GM23338 (cell line): ENCODE measurements around the gene YTHDC2. TPM values are rescaled to one million over a fixed set of nuclear protein-coding genes. Genes with fewer than 3 reads are reported as not detected.

ENCODE experiments used
- ATAC-seq: fragments of 200-7000 bp; cut with Tn5 transposase; 3 replicates; pipeline ENCODE4 v1.9.1; 2020
- DNase-seq: peaks from one replicate; pipeline ENCODE4 v3.0.0-alpha.2; 2015; ENCODE audit warnings: low spot score
- H2AFZ ChIP-seq: fragments of 200-600 bp; sonication (generic); 2 replicates; pipeline ENCODE4 v1.8.0; 2016; ENCODE audit warnings: antibody characterized with exemption, mild to moderate bottlenecking, moderate library complexity
- H3F3A ChIP-seq: fragments of 200-600 bp; sonication (generic); replicated peaks from 2 replicates; pipeline ENCODE4 v1.8.0; 2017; ENCODE audit warnings: antibody characterized with exemption, mixed run types, low read depth
- H3K27ac ChIP-seq: fragments of 200-600 bp; sonication (generic); 2 replicates; pipeline ENCODE4 v1.6.1; 2016; ENCODE audit warnings: low read depth
- H3K27me3 ChIP-seq: fragments of 200-600 bp; sonication (generic); 2 replicates; pipeline ENCODE4 v1.8.0; 2016; ENCODE audit warnings: mild to moderate bottlenecking, mixed run types, moderate library complexity; ENCODE audit not compliant: insufficient read depth
- H3K36me3 ChIP-seq: fragments of 200-600 bp; sonication (generic); 2 replicates; pipeline ENCODE4 v1.8.0; 2016; ENCODE audit warnings: mild to moderate bottlenecking; ENCODE audit not compliant: insufficient read depth
- H3K4me1 ChIP-seq: fragments of 200-600 bp; sonication (generic); 2 replicates; pipeline ENCODE4 v1.8.0; 2016; ENCODE audit warnings: mild to moderate bottlenecking, moderate library complexity; ENCODE audit not compliant: insufficient read depth
- H3K4me2 ChIP-seq: fragments of 200-600 bp; sonication (generic); 2 replicates; pipeline ENCODE4 v1.7.1; 2017; ENCODE audit warnings: mixed run types
- H3K4me3 ChIP-seq: fragments of 200-600 bp; sonication (generic); 2 replicates; pipeline ENCODE4 v1.6.1; 2016; ENCODE audit warnings: mixed run types
- H3K79me2 ChIP-seq: fragments of 200-600 bp; sonication (generic); replicated peaks from 2 replicates; pipeline ENCODE4 v1.8.0; 2017; ENCODE audit warnings: mild to moderate bottlenecking; ENCODE audit not compliant: insufficient read depth
- H3K9me2 ChIP-seq: fragments of 200-600 bp; sonication (generic); 2 replicates; pipeline ENCODE4 v1.8.0; 2017; ENCODE audit not compliant: insufficient read depth
- H4K20me1 ChIP-seq: fragments of 200-600 bp; sonication (generic); replicated peaks from 2 replicates; pipeline ENCODE4 v1.8.0; 2017; ENCODE audit warnings: mild to moderate bottlenecking; ENCODE audit not compliant: insufficient read depth
- H3K27ac Mint-ChIP-seq: 2 replicates; pipeline ENCODE4 v1.8.0; 2020; ENCODE audit warnings: inconsistent platforms, mild to moderate bottlenecking, moderate library complexity, mixed read lengths
- H3K27me3 Mint-ChIP-seq: 3 replicates; pipeline ENCODE4 v1.8.0; 2022; ENCODE audit warnings: low read depth, mild to moderate bottlenecking, moderate library complexity, mixed read lengths, inconsistent platforms; ENCODE audit not compliant: insufficient read depth, poor library complexity
- H3K36me3 Mint-ChIP-seq: 3 replicates; pipeline ENCODE4 v1.8.0; 2021; ENCODE audit warnings: low read depth, mild to moderate bottlenecking, inconsistent platforms, moderate library complexity, mixed read lengths
- H3K4me1 Mint-ChIP-seq: 3 replicates; pipeline ENCODE4 v1.8.0; 2020; ENCODE audit warnings: mild to moderate bottlenecking, inconsistent platforms, mixed read lengths
- H3K4me3 Mint-ChIP-seq: 3 replicates; pipeline ENCODE4 v1.8.0; 2021; ENCODE audit warnings: moderate library complexity, mild to moderate bottlenecking, inconsistent platforms, mixed read lengths
- H3K9me3 Mint-ChIP-seq: 3 replicates; pipeline ENCODE4 v1.8.0; 2020; ENCODE audit warnings: moderate library complexity, mild to moderate bottlenecking, inconsistent platforms, mixed read lengths
- EZH2phosphoT487 ChIP-seq: fragments of 200-600 bp; sonication (generic); IDR thresholded peaks from one replicate; pipeline ENCODE4 v1.8.1; 2018; ENCODE audit warnings: antibody characterized with exemption; ENCODE audit not compliant: unreplicated experiment
- NANOG ChIP-seq: IDR thresholded peaks from 2 replicates; pipeline ENCODE4 v1.6.1; 2016; ENCODE audit warnings: antibody characterized with exemption, borderline replicate concordance
- POLR2AphosphoS5 ChIP-seq: IDR thresholded peaks from 2 replicates; pipeline ENCODE4 v1.6.1; 2016; ENCODE audit warnings: antibody characterized with exemption, low read depth
- STAT1 ChIP-seq: IDR thresholded peaks from one replicate; pipeline ENCODE4 v1.6.1; 2016; ENCODE audit warnings: antibody characterized with exemption; ENCODE audit not compliant: unreplicated experiment
- ZNF114 ChIP-seq: fragments of 250-450 bp; sonication (Bioruptor Pico); IDR thresholded peaks from 2 replicates; pipeline ENCODE4 v1.5.0; 2020; ENCODE audit warnings: mild to moderate bottlenecking, moderate library complexity
- polyA plus RNA-seq: library from polyadenylated mRNA; unstranded; fragments of >200 nt; fragmentation: Nextera tagmentation; extraction: Ambion mirVana; gene quantifications from 2 replicates; pipeline ENCODE4 v1.2.1, GENCODE V29; 2016
- total RNA-seq: library from RNA; depleted of rRNA; stranded (reverse); fragments of >200 nt; shearing (Covaris generic); gene quantifications from 2 replicates; pipeline ENCODE4 v1.2.3, GENCODE V29; 2014
- TF ChIP-seq, protein P1 (sequence below): fragments of 250-450 bp; sonication (Bioruptor Pico); IDR thresholded peaks from 2 replicates; pipeline ENCODE4 v1.5.0; 2020; ENCODE audit warnings: mild to moderate bottlenecking, moderate library complexity
- TF ChIP-seq, protein P2 (sequence below), 2 experiments: fragments of 200-600 bp in 1 of 2; sonication (generic) in 1 of 2; conservative IDR thresholded peaks; 2 replicates each; pipeline versions ENCODE4 v1.5.1 to v1.6.1; 2016 to 2017; ENCODE audit warnings: antibody characterized with exemption in 2 of 2, low read depth in 2 of 2, mild to moderate bottlenecking in 2 of 2, moderate library complexity in 1 of 2
- TF ChIP-seq, protein P3 (sequence below): IDR thresholded peaks from 2 replicates; pipeline ENCODE4 v1.6.1; 2016; ENCODE audit warnings: antibody characterized with exemption
- TF ChIP-seq, protein P4 (sequence below): IDR thresholded peaks from one replicate; pipeline ENCODE4 v1.6.1; 2018; ENCODE audit warnings: antibody characterized with exemption; ENCODE audit not compliant: unreplicated experiment

The YTHDC2 gene
- total and polyA plus RNA-seq, 2 experiments from 2014 or later = 19.9 to 33.9 TPM

DNA sequence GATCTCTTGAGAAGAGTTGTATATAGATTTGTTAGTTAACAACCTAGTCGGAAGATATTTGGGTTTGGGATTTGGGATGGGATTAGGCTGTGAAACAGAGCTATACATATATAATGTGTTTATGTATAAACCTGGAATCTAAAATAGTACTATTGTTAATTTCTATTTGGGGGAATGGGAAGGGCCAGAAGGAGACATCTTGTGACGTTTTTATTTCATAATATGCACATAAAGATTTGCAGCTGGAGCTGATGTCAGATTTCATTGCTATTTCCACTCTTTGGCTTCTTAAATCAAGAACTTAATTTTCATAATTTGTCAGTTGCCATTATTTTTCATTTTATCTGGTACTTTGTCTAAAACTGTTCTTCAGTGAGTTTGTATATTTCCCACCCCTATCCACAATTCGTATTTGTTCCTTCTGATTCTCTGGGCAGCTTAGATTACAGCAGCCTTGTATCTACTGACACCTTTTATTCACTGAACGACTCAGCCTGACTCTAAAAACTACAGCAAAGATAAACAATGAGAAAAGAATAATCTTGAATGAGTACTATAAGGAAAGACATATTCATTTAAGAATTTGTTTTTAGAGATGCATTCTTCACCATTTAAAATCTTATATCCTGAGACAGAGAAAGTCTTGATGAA is 86.9 kb downstream of the YTHDC2 start (continued):
- TF ChIP-seq, protein P1, sequence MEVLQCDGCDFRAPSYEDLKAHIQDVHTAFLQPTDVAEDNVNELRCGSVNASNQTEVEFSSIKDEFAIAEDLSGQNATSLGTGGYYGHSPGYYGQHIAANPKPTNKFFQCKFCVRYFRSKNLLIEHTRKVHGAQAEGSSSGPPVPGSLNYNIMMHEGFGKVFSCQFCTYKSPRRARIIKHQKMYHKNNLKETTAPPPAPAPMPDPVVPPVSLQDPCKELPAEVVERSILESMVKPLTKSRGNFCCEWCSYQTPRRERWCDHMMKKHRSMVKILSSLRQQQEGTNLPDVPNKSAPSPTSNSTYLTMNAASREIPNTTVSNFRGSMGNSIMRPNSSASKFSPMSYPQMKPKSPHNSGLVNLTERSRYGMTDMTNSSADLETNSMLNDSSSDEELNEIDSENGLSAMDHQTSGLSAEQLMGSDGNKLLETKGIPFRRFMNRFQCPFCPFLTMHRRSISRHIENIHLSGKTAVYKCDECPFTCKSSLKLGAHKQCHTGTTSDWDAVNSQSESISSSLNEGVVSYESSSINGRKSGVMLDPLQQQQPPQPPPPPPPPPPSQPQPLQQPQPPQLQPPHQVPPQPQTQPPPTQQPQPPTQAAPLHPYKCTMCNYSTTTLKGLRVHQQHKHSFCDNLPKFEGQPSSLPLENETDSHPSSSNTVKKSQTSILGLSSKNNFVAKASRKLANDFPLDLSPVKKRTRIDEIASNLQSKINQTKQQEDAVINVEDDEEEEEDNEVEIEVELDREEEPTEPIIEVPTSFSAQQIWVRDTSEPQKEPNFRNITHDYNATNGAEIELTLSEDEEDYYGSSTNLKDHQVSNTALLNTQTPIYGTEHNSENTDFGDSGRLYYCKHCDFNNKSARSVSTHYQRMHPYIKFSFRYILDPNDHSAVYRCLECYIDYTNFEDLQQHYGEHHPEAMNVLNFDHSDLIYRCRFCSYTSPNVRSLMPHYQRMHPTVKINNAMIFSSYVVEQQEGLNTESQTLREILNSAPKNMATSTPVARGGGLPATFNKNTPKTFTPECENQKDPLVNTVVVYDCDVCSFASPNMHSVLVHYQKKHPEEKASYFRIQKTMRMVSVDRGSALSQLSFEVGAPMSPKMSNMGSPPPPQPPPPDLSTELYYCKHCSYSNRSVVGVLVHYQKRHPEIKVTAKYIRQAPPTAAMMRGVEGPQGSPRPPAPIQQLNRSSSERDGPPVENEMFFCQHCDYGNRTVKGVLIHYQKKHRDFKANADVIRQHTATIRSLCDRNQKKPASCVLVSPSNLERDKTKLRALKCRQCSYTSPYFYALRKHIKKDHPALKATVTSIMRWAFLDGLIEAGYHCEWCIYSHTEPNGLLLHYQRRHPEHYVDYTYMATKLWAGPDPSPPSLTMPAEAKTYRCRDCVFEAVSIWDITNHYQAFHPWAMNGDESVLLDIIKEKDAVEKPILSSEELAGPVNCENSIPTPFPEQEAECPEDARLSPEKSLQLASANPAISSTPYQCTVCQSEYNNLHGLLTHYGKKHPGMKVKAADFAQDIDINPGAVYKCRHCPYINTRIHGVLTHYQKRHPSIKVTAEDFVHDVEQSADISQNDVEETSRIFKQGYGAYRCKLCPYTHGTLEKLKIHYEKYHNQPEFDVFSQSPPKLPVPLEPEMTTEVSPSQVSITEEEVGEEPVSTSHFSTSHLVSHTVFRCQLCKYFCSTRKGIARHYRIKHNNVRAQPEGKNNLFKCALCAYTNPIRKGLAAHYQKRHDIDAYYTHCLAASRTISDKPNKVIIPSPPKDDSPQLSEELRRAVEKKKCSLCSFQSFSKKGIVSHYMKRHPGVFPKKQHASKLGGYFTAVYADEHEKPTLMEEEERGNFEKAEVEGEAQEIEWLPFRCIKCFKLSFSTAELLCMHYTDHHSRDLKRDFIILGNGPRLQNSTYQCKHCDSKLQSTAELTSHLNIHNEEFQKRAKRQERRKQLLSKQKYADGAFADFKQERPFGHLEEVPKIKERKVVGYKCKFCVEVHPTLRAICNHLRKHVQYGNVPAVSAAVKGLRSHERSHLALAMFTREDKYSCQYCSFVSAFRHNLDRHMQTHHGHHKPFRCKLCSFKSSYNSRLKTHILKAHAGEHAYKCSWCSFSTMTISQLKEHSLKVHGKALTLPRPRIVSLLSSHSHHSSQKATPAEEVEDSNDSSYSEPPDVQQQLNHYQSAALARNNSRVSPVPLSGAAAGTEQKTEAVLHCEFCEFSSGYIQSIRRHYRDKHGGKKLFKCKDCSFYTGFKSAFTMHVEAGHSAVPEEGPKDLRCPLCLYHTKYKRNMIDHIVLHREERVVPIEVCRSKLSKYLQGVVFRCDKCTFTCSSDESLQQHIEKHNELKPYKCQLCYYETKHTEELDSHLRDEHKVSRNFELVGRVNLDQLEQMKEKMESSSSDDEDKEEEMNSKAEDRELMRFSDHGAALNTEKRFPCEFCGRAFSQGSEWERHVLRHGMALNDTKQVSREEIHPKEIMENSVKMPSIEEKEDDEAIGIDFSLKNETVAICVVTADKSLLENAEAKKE (CRISPR knock-in tag) = no peak
- TF ChIP-seq NANOG (no peak), POLR2AphosphoS5 (no peak), STAT1 (no peak)
- TF ChIP-seq, protein P2, sequence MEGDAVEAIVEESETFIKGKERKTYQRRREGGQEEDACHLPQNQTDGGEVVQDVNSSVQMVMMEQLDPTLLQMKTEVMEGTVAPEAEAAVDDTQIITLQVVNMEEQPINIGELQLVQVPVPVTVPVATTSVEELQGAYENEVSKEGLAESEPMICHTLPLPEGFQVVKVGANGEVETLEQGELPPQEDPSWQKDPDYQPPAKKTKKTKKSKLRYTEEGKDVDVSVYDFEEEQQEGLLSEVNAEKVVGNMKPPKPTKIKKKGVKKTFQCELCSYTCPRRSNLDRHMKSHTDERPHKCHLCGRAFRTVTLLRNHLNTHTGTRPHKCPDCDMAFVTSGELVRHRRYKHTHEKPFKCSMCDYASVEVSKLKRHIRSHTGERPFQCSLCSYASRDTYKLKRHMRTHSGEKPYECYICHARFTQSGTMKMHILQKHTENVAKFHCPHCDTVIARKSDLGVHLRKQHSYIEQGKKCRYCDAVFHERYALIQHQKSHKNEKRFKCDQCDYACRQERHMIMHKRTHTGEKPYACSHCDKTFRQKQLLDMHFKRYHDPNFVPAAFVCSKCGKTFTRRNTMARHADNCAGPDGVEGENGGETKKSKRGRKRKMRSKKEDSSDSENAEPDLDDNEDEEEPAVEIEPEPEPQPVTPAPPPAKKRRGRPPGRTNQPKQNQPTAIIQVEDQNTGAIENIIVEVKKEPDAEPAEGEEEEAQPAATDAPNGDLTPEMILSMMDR (conservative IDR thresholded peaks at IDR 0.05; ENCODE audit: low read depth in 2 of 2) = no peak
- TF ChIP-seq, protein P3, sequence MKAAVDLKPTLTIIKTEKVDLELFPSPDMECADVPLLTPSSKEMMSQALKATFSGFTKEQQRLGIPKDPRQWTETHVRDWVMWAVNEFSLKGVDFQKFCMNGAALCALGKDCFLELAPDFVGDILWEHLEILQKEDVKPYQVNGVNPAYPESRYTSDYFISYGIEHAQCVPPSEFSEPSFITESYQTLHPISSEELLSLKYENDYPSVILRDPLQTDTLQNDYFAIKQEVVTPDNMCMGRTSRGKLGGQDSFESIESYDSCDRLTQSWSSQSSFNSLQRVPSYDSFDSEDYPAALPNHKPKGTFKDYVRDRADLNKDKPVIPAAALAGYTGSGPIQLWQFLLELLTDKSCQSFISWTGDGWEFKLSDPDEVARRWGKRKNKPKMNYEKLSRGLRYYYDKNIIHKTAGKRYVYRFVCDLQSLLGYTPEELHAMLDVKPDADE = no peak

DNA sequence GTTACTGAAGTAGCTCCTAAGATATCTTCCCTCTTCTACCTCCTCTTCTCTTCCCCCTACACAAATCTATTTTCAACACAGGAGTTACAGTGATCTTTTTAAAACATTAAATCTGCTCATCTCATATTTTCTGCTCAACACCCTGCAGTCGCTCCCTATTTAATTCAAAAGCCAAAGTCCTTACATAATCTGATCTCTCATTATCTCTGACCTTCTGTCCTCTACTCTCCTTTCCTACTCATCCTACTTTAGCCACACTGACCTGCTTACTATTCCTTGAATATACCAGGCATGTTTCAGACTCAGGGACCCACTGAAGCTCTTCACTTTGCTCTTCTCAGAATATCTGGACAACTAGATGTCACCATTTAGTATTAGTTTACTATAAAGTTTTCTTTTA is 87.9 kb downstream of the YTHDC2 start:
- Mint-ChIP-seq H3K4me3 (no peak overlapping the region), H3K9me3 (no peaks in the 10 kb centered on the region), H3K36me3 (no peaks in the 10 kb centered on the region), H3K27me3 (peaks cover 2% of the 10 kb centered on the region), H3K27ac (no peak overlapping the region; the same call in 1 of the 2 replicates), H3K4me1 (peaks cover 19% of the 10 kb centered on the region)
- DNase-seq (no peak), ATAC-seq (no peak)
- no peaks in the 10 kb centered on the region for H3F3A ChIP-seq
- no peaks in the 10 kb centered on the region for H3K27me3 ChIP-seq
- no peak overlapping the region for H3K4me2 ChIP-seq
- H3K27ac ChIP-seq = no peak overlapping the region
- H3K36me3 ChIP-seq = no peaks in the 10 kb centered on the region
- no peaks in the 10 kb centered on the region for H4K20me1 ChIP-seq
- H2AFZ ChIP-seq = no peak overlapping the region
- no peaks in the 10 kb centered on the region for H3K9me2 ChIP-seq
- TF ChIP-seq, protein P3 = no peak
- no peak for TF ChIP-seq EZH2phosphoT487
- no peak for TF ChIP-seq STAT1
- TF ChIP-seq, protein P4, sequence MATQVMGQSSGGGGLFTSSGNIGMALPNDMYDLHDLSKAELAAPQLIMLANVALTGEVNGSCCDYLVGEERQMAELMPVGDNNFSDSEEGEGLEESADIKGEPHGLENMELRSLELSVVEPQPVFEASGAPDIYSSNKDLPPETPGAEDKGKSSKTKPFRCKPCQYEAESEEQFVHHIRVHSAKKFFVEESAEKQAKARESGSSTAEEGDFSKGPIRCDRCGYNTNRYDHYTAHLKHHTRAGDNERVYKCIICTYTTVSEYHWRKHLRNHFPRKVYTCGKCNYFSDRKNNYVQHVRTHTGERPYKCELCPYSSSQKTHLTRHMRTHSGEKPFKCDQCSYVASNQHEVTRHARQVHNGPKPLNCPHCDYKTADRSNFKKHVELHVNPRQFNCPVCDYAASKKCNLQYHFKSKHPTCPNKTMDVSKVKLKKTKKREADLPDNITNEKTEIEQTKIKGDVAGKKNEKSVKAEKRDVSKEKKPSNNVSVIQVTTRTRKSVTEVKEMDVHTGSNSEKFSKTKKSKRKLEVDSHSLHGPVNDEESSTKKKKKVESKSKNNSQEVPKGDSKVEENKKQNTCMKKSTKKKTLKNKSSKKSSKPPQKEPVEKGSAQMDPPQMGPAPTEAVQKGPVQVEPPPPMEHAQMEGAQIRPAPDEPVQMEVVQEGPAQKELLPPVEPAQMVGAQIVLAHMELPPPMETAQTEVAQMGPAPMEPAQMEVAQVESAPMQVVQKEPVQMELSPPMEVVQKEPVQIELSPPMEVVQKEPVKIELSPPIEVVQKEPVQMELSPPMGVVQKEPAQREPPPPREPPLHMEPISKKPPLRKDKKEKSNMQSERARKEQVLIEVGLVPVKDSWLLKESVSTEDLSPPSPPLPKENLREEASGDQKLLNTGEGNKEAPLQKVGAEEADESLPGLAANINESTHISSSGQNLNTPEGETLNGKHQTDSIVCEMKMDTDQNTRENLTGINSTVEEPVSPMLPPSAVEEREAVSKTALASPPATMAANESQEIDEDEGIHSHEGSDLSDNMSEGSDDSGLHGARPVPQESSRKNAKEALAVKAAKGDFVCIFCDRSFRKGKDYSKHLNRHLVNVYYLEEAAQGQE = no peak
- no peak for TF ChIP-seq ZNF114 (CRISPR knock-in tag)
- H3K4me1 ChIP-seq = no peaks in the 10 kb centered on the region
- no peak overlapping the region for H3K4me3 ChIP-seq
- H3K79me2 ChIP-seq = no peaks in the 10 kb centered on the region
